PC-9 (cell line): ENCODE measurements around the gene ELAC1. TPM values are rescaled to one million over a fixed set of nuclear protein-coding genes. Genes with fewer than 3 reads are reported as not detected.

Experiments
- BruUV-seq: library from RNA; stranded (reverse); fragments of 400-500 nt; replicated peaks from 2 replicates; lab custom pipeline; 2021; lab: Mats Ljungman, UMichigan
- CTCF ChIA-PET: fragments of 300-600 bp; sonication (Branson Sonifier 250); formaldehyde crosslinking; loops from one replicate; lab custom pipeline; 2022; ENCODE audit warnings: antibody characterized with exemption; lab: Charles Lee
- POLR2A ChIA-PET: fragments of 300-600 bp; sonication (Branson Sonifier 250); formaldehyde crosslinking; loops from one replicate; lab custom pipeline; 2022; ENCODE audit warnings: antibody characterized with exemption; ENCODE audit not compliant: unreplicated experiment; lab: Charles Lee
- DNase-seq, 2 experiments: peaks; one replicate each; pipeline versions ENCODE4 v3.0.0 to v3.0.0-alpha.2; 2015 to 2022; ENCODE audit warnings: mixed read lengths in 1 of 2
- H2AFZ ChIP-seq: fragments of 200-600 bp; sonication (generic); 2 replicates; pipeline ENCODE4 v1.8.1; 2017; ENCODE audit warnings: antibody characterized with exemption
- H3F3A ChIP-seq: fragments of 200-600 bp; sonication (generic); 2 replicates; pipeline ENCODE4 v1.8.1; 2017; ENCODE audit warnings: antibody characterized with exemption, mild to moderate bottlenecking, low read depth; ENCODE audit not compliant: insufficient read depth
- H3K27ac ChIP-seq: fragments of 200-600 bp; sonication (generic); 2 replicates; pipeline ENCODE4 v1.6.1; 2016; ENCODE audit warnings: mixed run types
- H3K27me3 ChIP-seq: fragments of 200-600 bp; sonication (generic); 2 replicates; pipeline ENCODE4 v1.6.1; 2016; ENCODE audit warnings: low read depth, mixed run types; ENCODE audit not compliant: insufficient read depth
- H3K36me3 ChIP-seq: fragments of 200-600 bp; sonication (generic); 2 replicates; pipeline ENCODE4 v1.6.1; 2016; ENCODE audit warnings: low read depth, mixed run types
- H3K4me1 ChIP-seq: fragments of 200-600 bp; sonication (generic); replicated peaks from 2 replicates; pipeline ENCODE4 v1.6.1; 2016; ENCODE audit warnings: mixed run types; ENCODE audit not compliant: insufficient read depth
- H3K4me2 ChIP-seq: fragments of 200-600 bp; sonication (generic); 2 replicates; pipeline ENCODE4 v1.6.1; 2017; ENCODE audit warnings: mixed run types
- H3K4me3 ChIP-seq: fragments of 200-600 bp; sonication (generic); 2 replicates; pipeline ENCODE4 v1.6.1; 2016; ENCODE audit warnings: mixed run types
- H3K79me2 ChIP-seq: fragments of 200-600 bp; sonication (generic); 2 replicates; pipeline ENCODE4 v1.6.1; 2017; ENCODE audit warnings: low read depth, mixed run types
- H3K9me2 ChIP-seq: fragments of 200-600 bp; sonication (generic); 2 replicates; pipeline ENCODE4 v1.8.1; 2017; ENCODE audit warnings: mild to moderate bottlenecking; ENCODE audit not compliant: insufficient read depth
- H3K9me3 ChIP-seq: fragments of 200-600 bp; sonication (generic); 2 replicates; pipeline ENCODE4 v1.8.1; 2016; ENCODE audit warnings: low read depth; ENCODE audit not compliant: insufficient read depth
- H4K20me1 ChIP-seq: fragments of 200-600 bp; sonication (generic); 2 replicates; pipeline ENCODE4 v1.8.1; 2017; ENCODE audit not compliant: insufficient read depth
- EZH2 ChIP-seq: fragments of 200-600 bp; sonication (generic); IDR thresholded peaks from 2 replicates; pipeline ENCODE4 v1.8.0; 2017; ENCODE audit warnings: antibody characterized with exemption, low read depth
- intact Hi-C: fragments of 100-400 bp; cut with micrococcal nuclease; formaldehyde crosslinking; loops from one replicate; pipeline ENCODE4 v1.10.0; 2022; ENCODE audit not compliant: unreplicated experiment
- total RNA-seq: library from RNA; stranded (reverse); gene quantifications from 2 replicates; pipeline ENCODE4 v1.2.3, GENCODE V29; 2021
- TF ChIP-seq, protein P1 (sequence below): fragments of 200-600 bp; sonication (generic); conservative IDR thresholded peaks from 2 replicates; pipeline ENCODE4 v1.6.1; 2017; ENCODE audit warnings: mixed run types, antibody characterized with exemption, mild to moderate bottlenecking, moderate library complexity

The ELAC1 gene
- total RNA-seq, 1 experiment from 2014 or later, result 6.0 TPM

DNA sequence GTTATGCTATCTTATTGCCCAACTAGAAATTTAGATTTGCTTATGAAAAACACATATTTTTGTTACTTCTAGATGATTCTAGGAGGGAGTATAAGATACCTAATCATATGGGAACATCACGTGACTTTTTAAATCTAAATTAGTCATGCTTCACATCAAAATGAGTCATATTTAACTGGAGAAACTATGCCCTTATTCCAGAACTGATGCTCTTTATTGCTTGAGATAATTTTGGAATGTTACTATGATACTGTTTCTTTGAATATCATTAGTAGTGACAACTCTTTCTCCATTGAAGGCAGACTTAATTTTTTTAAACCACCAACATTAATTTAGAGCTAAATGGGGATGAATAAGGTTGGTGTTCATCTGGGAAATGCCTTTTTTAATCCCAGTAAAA, 19.9 kb upstream of the ELAC1 start:
- Histone ChIP-seq H3K79me2 (no peaks in the 10 kb centered on the region), H3K36me3 (no peaks in the 10 kb centered on the region), H2AFZ (no peak overlapping the region), H3K27ac (no peak overlapping the region), H3K9me3 (no peaks in the 10 kb centered on the region), H3F3A (no peaks in the 10 kb centered on the region), H3K4me1 (no peaks in the 10 kb centered on the region), H3K27me3 (no peaks in the 10 kb centered on the region), H3K9me2 (no peaks in the 10 kb centered on the region), H4K20me1 (no peaks in the 10 kb centered on the region), H3K4me2 (no peak overlapping the region), H3K4me3 (no peak overlapping the region)
- CTCF ChIA-PET, result interaction anchor here (0.7 kb wide), 1 partner anchor 34 kb away, joined by 8 read pairs; no protein-coding TSS in a partner anchor
- BruUV-seq, result no TSS peak
- TF ChIP-seq EZH2, result no peak
- TF ChIP-seq, protein P1, sequence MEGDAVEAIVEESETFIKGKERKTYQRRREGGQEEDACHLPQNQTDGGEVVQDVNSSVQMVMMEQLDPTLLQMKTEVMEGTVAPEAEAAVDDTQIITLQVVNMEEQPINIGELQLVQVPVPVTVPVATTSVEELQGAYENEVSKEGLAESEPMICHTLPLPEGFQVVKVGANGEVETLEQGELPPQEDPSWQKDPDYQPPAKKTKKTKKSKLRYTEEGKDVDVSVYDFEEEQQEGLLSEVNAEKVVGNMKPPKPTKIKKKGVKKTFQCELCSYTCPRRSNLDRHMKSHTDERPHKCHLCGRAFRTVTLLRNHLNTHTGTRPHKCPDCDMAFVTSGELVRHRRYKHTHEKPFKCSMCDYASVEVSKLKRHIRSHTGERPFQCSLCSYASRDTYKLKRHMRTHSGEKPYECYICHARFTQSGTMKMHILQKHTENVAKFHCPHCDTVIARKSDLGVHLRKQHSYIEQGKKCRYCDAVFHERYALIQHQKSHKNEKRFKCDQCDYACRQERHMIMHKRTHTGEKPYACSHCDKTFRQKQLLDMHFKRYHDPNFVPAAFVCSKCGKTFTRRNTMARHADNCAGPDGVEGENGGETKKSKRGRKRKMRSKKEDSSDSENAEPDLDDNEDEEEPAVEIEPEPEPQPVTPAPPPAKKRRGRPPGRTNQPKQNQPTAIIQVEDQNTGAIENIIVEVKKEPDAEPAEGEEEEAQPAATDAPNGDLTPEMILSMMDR, result no peak
- no peak for DNase-seq
- POLR2A ChIA-PET, result no interaction called here
- intact Hi-C loops, result no loop called here

DNA sequence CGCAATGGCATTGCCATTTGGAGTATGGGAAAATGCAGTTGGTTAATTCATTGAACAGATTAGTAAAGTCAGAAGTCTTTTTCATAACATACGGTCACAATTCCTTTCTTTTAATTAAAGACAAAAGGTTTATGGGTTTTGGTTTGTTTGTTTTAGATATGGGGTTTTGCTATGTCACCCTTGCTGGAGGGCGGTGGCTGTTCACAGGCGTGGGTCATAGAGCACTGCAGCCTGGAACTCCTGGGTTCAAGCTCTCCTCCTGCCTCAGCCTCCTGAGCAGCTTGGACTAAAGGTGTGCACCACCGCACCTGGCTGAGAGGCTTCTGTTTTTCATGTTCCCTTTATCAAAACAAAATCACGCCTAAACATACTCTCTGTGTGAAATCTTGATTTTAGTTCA, 18.7 kb upstream of the ELAC1 start:
- ChIA-PET POLR2A (no interaction called here), CTCF (no interaction called here)
- Histone ChIP-seq H2AFZ (no peak overlapping the region), H3K4me2 (no peak overlapping the region), H3K4me3 (no peak overlapping the region), H3K36me3 (no peaks in the 10 kb centered on the region), H3K27ac (no peak overlapping the region), H4K20me1 (no peaks in the 10 kb centered on the region), H3K9me2 (no peaks in the 10 kb centered on the region), H3K79me2 (no peaks in the 10 kb centered on the region), H3K9me3 (no peaks in the 10 kb centered on the region), H3K4me1 (no peaks in the 10 kb centered on the region), H3K27me3 (no peaks in the 10 kb centered on the region), H3F3A (no peaks in the 10 kb centered on the region)
- TF ChIP-seq, protein P1, result no peak
- TF ChIP-seq EZH2, result no peak
- intact Hi-C loops, result no loop called here
- BruUV-seq, result no TSS peak
- DNase-seq, result no peak

DNA sequence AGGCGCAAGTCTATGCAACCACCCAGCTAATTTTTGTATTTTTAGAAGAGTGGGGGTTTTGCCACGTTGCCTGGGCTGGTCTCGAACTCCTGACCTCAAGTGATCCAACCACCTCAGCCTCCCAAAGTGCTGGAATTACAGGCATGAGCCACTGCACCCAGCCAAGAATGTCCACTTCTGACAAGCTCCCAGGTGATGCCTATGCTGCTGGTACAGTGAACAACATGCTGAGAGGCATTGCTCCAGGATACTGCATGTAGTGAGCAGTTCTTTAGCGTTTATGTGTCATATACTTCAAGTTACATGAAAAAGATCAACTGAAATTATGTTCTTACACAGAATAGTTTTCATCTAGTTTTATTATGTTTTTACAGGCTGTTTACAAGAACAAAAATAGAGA, 17.2 kb upstream of the ELAC1 start:
- Histone ChIP-seq H3K9me3 (no peaks in the 10 kb centered on the region), H3K9me2 (no peaks in the 10 kb centered on the region), H3K4me1 (no peaks in the 10 kb centered on the region), H3K4me3 (no peak overlapping the region), H3K27ac (no peak overlapping the region), H3F3A (no peaks in the 10 kb centered on the region), H3K79me2 (no peaks in the 10 kb centered on the region), H3K4me2 (no peak overlapping the region), H3K27me3 (no peaks in the 10 kb centered on the region), H3K36me3 (no peaks in the 10 kb centered on the region), H4K20me1 (no peaks in the 10 kb centered on the region), H2AFZ (no peak overlapping the region)
- intact Hi-C loops, result no loop called here
- ChIA-PET CTCF (no interaction called here), POLR2A (no interaction called here)
- no TSS peak for BruUV-seq
- no peak for TF ChIP-seq EZH2
- TF ChIP-seq, protein P1, result no peak
- DNase-seq, result no peak
